ENCODE results near the gene U2AF1L4. TPM values are rescaled to one million over a fixed set of nuclear protein-coding genes. Genes with fewer than 3 reads are reported as not detected.
"Not testable (repeated sequence)": the region's sequence is repeated elsewhere in the genome, so short reads cannot be mapped to it uniquely, and the experiment has no call there.

Gene U2AF1L4
- total RNA-seq, 1 experiment from 2014 or later, result 20.0 TPM

DNA sequence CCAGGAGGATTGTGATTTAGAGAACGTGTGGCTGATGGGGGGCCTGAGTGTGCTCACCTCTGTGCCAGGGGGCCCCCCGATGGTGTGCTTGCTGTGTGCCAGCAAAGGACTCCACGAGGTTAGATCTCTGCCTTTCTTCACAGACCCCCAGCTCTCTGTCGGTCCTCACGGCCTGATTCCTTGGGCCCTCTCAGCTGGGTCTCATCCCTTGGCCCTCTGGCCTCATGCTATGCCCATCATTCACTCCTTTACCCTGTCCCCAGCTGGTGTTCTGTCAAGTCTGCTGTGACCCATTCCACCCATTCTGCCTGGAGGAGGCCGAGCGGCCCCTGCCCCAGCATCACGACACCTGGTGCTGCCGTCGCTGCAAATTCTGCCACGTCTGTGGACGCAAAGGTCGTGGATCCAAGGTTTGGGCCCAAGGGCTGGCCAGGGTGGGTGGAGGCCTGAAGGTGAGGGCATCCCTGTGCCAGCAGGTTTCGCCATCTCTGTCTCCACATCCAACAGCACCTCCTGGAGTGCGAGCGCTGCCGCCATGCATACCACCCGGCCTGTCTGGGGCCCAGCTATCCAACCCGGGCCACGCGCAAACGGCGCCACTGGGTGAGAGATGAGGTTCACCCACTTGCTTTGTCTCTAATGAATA lies 19.9 kb downstream of the U2AF1L4 start:
- DNase-seq (ENCODE audit: low spot score), result no peak

DNA sequence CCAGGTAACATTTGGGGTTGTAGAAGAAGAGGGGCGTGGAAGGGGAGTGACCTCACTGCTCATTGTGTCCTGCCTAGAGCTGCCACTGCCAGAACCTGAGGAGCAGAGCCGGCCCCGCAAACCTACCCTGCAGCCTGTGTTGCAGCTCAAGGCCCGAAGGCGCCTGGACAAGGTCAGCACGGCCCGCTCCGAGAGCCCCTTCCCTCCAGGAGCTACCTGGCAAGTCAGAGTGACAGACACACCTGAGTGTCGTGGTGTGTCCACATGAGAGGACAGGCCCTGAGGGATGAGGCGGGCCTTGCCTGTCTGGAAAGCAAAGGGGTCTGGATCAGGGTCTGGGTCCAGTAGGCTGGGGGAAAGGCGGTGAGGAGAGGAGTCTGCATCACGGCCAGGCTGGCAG lies 20.7 kb downstream of the U2AF1L4 start:
- DNase-seq (ENCODE audit: low spot score), result no peak

DNA sequence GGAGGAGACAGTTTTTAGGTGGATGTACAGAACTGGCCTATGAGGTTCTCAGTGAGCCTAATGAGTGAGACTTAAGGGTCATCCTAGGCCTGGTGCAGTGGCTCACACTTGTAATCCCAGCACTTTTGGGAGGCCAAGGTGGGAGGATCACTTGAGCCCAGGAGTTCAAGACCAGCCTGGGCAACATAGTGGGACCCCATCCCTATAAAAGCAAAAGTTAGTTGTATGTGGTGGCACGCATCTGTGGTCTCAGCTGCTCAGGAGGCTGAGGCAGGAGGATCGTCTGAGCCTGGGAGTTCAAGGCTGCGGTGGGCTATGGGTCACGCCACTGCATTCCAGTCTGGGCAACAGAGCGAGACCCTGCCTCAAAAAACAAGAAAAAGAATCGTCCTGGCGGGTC lies 21.1 kb downstream of the U2AF1L4 start:
- DNase-seq (ENCODE audit: low spot score), result not testable (repeated sequence)

DNA sequence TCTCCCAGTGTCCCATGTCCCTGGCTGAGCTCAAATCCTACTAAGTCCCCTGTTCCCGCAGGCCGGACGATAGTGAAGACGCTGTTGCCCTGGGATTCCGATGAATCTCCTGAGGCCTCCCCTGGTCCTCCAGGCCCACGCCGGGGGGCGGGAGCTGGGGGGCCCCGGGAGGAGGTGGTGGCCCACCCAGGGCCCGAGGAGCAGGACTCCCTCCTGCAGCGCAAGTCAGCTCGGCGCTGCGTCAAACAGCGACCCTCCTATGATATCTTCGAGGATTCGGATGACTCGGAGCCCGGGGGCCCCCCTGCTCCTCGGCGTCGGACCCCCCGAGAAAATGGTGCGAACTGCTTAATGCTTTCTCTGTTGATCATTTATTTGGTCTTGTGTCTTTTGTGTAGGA lies 21.5 kb downstream of the U2AF1L4 start:
- DNase-seq (ENCODE audit: low spot score), result no peak

DNA sequence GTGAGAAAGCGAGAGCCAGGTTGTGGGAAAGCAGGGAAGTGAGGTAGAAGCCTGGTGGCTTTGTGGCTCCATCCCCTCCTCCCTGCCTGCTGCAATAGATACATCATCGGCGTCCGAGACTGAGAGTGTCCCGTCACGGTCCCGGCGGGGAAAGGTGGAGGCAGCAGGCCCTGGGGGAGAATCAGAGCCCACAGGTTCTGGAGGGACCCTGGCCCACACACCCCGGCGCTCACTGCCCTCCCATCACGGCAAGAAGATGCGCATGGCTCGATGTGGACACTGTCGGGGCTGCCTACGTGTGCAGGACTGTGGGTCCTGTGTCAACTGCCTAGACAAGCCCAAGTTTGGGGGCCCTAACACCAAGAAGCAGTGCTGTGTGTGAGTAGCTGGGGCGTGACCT lies 22.3 kb downstream of the U2AF1L4 start:
- no peak for DNase-seq (ENCODE audit: low spot score)

DNA sequence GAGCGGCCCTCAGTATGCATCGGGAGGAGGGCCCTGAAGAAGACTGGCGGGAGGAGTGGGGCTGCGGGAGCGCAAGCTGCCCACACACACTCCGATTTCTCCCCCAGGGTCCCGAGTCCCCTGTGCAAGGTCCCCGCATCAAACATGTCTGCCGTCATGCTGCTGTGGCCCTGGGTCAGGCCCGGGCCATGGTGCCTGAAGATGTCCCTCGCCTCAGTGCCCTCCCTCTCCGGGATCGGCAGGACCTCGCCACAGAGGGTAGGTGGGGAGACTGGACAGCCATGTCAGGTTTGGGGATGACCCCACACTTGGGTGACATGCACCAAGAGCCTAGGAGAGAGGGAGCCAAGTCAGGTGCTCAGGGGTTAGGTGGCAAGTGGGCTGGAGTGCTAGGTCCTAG lies 22.8 kb downstream of the U2AF1L4 start:
- no peak for DNase-seq (ENCODE audit: low spot score)

DNA sequence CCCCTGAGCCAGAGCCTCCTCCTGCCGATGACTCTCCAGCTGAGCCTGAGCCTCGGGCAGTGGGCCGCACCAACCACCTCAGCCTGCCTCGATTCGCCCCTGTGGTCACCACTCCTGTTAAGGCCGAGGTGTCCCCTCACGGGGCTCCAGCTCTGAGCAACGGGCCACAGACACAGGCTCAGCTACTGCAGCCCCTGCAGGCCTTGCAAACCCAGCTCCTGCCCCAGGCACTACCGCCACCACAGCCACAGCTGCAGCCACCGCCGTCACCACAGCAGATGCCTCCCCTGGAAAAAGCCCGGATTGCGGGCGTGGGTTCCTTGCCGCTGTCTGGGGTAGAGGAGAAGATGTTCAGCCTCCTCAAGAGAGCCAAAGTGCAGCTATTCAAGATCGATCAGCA lies 23.8 kb downstream of the U2AF1L4 start:
- DNase-seq (ENCODE audit: low spot score), result no peak

DNA sequence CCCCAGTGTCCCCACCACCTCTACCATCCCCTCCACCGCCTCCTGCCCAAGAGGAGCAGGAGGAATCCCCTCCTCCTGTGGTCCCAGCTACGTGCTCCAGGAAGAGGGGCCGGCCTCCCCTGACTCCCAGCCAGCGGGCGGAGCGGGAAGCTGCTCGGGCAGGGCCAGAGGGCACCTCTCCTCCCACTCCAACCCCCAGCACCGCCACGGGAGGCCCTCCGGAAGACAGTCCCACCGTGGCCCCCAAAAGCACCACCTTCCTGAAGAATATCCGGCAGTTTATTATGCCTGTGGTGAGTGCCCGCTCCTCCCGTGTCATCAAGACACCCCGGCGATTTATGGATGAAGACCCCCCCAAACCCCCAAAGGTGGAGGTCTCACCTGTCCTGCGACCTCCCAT lies 24.6 kb downstream of the U2AF1L4 start:
- DNase-seq (ENCODE audit: low spot score), result no peak

DNA sequence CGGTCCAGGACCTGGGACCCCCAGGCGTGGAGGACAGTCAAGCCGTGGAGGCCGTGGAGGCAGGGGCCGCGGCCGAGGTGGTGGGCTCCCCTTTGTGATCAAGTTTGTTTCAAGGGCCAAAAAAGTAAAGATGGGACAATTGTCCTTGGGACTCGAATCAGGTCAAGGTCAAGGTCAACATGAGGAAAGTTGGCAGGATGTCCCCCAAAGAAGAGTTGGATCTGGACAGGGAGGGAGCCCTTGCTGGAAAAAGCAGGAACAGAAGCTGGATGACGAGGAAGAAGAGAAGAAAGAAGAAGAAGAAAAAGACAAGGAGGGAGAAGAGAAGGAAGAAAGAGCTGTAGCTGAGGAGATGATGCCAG lies 25.1 kb downstream of the U2AF1L4 start:
- DNase-seq (ENCODE audit: low spot score), result no peak

DNA sequence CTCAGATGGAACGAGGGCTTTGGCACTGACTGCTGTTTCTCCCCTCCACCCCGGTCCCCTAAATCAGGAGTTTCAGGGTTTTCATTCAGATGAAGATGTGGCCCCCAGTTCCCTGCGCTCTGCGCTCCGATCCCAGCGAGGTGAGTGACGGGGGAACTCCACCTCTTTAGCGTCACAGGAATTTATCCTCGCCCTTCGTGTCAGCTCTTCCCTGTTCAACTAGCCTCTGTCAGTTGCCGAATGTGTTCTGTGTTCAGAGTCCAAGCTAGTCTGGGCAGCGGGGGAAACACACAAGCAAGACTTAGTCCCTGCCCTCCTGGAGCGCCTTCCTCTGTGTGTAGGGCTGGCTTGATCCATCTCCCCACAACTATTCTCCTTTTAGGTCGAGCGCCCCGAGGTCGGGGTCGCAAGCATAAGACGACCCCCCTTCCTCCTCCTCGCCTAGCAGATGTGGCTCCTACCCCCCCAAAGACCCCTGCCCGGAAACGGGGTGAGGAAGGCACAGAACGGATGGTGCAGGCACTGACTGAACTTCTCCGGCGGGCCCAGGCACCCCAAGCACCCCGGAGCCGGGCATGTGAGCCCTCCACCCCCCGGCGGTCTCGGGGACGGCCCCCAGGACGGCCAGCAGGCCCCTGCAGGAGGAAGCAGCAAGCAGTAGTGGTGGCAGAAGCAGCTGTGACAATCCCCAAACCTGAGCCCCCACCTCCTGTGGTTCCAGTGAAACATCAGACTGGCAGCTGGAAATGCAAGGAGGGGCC lies 25.6 kb downstream of the U2AF1L4 start:
- no peak for DNase-seq (ENCODE audit: low spot score)

DNA sequence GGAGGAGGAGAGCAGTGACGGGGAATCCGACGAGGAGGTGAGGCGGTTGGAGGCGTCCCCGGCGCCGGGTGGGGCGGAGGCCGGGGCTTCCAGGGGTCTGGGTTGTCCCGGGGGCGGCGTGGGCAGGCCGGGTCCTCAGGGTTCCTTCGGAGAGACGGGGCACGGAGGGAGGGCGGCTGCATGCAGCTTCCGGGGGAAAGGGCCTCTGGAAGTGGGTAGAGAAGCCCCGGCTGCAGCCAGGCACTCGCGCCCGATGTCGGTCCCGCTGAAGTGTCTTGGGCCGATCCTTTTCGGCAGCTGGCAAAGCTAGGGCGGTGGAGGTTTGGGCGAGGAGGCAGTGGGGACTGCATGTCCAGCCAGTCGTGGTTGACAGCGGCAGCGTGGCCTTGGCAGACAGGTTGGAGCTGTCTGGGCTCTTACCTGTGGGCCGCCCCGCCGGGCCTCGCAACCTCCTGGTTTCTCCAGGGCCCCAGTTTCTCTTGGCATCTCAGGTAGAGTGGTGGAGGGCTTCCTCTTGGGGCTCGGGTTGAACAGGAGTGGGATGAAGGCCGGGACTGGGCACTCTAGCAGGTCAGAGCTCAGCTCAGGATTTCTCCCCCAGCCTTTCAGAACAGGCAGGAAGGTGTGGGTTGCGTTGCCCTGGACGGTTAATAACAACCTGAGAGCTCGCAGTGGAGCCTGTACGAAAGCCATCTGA lies 26.7 kb downstream of the U2AF1L4 start:
- peak; percentile 51 for DNase-seq (ENCODE audit: low spot score)

DNA sequence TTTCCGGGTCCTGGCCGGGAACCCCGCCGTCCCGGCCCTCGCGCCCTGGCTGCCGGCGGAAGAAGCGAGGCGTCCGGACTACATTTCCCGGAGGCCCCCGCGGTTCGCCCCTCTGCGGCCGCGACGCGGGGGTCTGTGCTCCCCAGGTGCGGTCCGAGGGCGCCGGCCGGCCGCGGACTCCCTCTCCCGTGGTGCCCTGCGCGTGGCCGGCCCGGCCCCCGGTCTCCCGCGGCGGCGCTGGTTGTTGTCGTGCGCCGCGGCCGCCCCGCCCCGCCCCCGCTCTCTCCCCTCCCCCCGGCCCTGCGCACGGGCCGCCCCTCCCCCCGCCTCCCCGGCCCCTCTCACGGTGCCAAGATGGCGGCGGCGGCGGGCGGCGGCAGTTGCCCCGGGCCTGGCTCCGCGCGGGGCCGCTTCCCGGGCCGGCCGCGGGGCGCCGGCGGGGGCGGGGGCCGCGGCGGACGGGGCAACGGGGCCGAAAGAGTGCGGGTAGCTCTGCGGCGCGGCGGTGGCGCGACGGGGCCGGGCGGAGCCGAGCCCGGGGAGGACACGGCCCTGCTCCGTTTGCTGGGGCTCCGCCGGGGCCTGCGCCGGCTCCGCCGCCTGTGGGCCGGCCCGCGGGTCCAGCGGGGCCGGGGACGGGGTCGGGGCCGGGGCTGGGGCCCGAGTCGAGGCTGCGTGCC lies 27.4 kb downstream of the U2AF1L4 start, which contains the start of gene KMT2B:
KMT2B (plus strand) TSS at position 339 of the 680 bp plus-strand sequence; CDS start at position 355, 16 bp downstream.
- DNase-seq (ENCODE audit: low spot score), result peak; percentile 98

DNA sequence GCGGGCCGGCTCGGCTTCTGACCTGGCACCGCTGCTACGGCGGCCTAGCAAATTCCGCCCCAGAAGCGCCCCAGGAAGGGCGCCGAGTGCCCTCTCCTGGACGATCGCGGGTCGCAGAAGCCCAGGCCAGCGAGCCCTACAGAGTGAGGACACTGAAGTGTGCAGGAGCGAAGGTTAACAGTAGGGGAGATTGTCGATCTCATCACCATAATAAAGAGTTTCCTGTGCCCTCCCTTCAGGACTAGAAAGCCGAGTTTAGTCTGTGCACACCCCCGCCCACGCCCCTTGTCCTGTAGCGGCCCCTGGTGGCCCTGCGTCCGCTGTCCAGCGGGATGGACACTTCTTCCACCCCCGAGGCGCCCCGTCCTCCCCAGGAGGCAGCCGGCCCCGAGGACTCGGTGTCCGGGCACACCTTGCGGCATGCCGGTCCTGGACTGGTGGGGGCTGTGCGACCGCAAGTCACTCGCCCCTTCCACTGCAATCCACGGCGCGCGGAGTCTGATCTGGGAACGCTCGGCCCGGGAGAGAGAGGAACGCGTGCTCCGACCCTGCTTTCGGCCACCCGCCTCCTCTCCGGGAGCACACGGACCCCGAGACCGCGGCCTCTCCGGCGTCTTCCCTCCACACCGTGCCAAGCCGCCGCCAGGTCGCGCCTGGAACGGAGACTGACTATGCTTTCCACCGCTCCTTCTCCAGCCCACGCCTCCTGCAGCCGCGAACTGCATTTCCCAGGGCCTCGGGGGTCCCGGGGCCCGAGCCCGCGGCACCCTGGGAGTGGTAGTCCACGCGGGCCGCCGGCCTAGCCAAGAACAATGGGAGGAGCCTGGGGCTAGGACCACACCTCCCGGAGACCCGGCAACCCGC lies 28.2 kb downstream of the U2AF1L4 start:
- peak; percentile 98 for DNase-seq (ENCODE audit: low spot score)

DNA sequence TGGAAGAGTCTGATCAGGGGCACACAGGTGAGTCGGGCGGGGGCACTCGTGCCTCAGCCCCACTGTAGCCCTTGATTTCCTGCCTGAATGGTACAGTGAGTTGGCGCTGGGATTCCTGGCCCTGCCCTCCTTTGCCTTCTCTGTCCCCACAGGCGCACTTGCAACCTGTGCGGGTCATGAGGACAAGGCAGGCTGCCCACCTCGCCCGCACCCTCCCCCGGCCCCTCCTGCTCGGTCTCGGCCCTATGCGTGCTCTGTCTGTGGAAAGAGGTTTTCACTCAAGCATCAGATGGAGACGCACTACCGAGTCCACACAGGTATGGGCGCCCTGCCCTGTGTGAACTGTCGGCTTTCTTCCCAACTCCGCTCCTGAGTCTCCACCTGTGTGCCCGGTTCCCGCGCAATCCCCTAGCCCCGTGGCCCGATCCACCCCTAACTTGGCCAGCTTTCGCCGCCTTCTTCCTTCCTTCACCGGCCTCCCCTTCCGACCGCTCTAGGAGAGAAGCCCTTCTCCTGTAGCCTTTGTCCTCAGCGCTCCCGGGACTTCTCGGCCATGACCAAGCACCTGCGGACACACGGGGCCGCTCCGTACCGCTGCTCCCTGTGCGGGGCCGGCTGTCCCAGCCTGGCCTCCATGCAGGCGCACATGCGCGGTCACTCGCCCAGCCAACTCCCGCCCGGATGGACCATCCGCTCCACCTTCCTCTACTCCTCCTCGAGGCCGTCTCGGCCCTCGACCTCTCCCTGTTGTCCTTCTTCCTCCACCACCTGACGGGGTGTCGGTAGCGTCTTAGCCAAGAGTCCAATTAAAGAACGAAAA lies 29.0 kb downstream of the U2AF1L4 start:
- DNase-seq (ENCODE audit: low spot score), result peak; percentile 59

DNA sequence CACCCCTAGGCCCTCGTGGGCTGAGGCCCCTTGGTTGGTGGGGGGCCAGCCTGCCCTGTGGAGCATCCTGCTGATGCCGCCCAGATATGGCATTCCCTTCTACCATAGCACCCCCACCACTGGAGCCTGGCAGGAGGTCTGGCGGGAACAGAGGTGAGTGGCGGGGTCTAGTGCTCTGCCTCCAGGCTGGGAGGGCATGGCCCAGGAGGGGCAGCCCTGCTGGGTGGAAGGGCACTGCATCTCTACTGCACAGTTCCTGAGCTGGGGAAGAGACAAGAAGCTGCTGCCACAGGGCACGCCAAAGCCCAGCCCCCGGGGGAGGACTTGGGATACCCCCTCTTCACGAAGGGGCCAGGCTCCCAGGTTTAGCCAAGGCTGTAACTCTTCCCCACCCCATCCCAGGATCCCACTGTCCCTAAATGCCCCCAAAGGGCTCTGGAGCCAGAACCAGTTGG lies 29.8 kb downstream of the U2AF1L4 start:
- no peak for DNase-seq (ENCODE audit: low spot score)

DNA sequence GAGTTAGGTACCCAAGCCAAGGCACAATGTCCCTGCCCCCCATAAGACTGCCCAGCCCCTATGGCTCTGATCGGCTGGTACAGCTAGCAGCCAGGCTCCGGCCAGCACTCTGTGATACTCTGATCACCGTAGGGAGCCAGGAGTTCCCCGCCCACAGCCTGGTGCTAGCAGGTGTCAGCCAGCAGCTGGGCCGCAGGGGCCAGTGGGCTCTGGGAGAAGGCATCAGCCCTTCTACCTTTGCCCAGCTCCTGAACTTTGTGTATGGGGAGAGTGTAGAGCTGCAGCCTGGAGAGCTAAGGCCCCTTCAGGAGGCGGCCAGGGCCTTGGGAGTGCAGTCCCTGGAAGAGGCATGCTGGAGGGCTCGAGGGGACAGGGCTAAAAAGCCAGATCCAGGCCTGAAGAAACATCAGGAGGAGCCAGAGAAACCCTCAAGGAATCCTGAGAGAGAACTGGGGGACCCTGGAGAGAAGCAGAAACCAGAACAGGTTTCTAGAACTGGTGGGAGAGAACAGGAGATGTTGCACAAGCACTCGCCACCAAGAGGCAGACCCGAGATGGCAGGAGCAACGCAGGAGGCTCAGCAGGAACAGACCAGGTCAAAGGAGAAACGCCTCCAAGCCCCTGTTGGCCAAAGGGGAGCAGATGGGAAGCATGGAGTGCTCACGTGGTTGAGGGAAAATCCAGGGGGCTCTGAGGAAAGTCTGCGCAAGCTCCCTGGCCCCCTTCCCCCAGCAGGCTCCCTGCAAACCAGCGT lies 30.4 kb downstream of the U2AF1L4 start:
- DNase-seq (ENCODE audit: low spot score), result no peak

DNA sequence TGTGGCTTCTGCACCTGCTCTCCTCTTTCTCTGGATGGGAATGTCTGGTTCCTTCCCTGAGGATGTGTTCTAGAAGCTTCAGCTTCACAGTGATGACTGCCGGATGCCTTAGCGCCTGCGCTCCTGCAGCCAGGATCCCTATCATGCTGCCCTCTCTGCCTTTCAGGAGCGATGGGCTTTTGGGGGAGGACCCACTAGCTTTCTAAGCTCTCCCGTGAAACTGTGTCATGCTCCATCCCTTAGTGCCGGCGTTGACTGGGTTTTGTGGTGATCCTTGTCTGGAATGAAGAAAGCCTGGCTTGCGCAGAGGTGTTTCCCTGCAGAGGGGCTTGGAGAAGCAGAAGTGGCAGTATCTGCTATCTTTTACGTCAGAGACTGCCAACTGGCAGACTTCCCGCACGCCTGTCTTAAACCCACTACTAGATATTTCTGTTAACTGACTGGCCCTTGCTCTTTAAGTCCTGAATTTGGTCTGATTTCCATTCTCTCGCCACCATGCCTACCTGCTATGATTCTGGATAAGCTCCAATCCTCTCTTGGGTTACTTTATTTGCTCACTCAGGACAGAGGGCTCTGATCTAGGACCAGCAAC lies 31.2 kb downstream of the U2AF1L4 start:
- no peak for DNase-seq (ENCODE audit: low spot score)

DNA sequence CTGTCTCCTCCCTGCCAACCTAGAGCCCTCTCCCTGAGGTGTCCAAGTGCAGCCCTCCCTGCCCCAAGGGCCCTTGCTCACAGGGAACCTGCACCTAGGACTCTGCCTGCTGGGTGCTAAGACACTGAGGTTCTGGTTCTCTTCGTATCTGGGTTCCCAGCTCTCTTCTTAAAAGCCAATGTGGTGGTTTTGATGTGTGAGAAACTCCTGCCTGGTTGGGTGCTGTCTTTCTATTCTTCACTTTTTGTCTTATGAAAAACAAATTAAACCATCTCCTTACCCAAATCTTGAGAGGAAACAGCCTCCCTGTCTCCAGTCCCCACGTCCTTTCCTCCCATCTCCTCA lies 31.7 kb downstream of the U2AF1L4 start:
- no peak for DNase-seq (ENCODE audit: low spot score)

All from HT-29 (cell line).